ENCODE data around the gene BRCA1. TPM values are rescaled to one million over a fixed set of nuclear protein-coding genes. Genes with fewer than 3 reads are reported as not detected.

Gene BRCA1
- total RNA-seq, 1 experiment from 2014 or later = 67.1 TPM

- peaks cover 68% of the 10 kb centered on the region for H3K36me3 Mint-ChIP-seq (ENCODE audit: insufficient read depth, unreplicated experiment)
- CTCF ChIA-PET = interaction anchor here (0.7 to 2.4 kb wide), 6 partner anchors 11 to 1700 kb away, joined by 3 to 15 read pairs (median 5); partner anchors contain the start of genes IFI35 and RPL27
- peaks cover 33% of the 10 kb centered on the region for H3K4me1 Mint-ChIP-seq (ENCODE audit: low read depth, unreplicated experiment)
- H3K27ac Mint-ChIP-seq (ENCODE audit: unreplicated experiment) = peak within 1 kb of the TSS; percentile 71
- intact Hi-C loops (cut with micrococcal nuclease; ENCODE audit: unreplicated experiment) = loop anchor here (5.0 to 10.0 kb wide), 2 partner anchors 150 to 323 kb away; partner anchors contain the start of gene NBR1
- H3K4me3 Mint-ChIP-seq (ENCODE audit: low read depth, unreplicated experiment) = peak within 1 kb of the TSS; percentile 97
- H3K9me3 Mint-ChIP-seq (ENCODE audit: low read depth, unreplicated experiment) = no peaks in the 10 kb centered on the region
- peaks cover 18% of the 10 kb centered on the region for H3K27me3 Mint-ChIP-seq (ENCODE audit: unreplicated experiment)
- TF ChIP-seq CTCF (IDR thresholded peaks at IDR 0.05; ENCODE audit: unreplicated experiment) = no peak
- peak; percentile 88 for DNase-seq
- no TSS peak for BruUV-seq (replicated peaks)
These were observed 103.2 kb downstream of the BRCA1 start, which contains the start of gene VAT1 for GRCh38 chr17:43021741-43022512. Gene VAT1, minus strand, starts transcription at chr17:43022385. Its CDS starts 63 bp downstream, at chr17:43022322.

- CTCF ChIA-PET = interaction anchor here (0.5 to 2.4 kb wide), 10 partner anchors 10 to 172 kb away, joined by 3 to 15 read pairs (median 4); partner anchors contain the start of genes IFI35 and RPL27
- Mint-ChIP-seq H3K4me3 (ENCODE audit: low read depth, unreplicated experiment) (peak overlapping the region; percentile 97), H3K9me3 (ENCODE audit: low read depth, unreplicated experiment) (no peaks in the 10 kb centered on the region), H3K27ac (ENCODE audit: unreplicated experiment) (peak overlapping the region; percentile 71), H3K27me3 (ENCODE audit: unreplicated experiment) (peaks cover 18% of the 10 kb centered on the region), H3K4me1 (ENCODE audit: low read depth, unreplicated experiment) (peaks cover 33% of the 10 kb centered on the region), H3K36me3 (ENCODE audit: insufficient read depth, unreplicated experiment) (peaks cover 76% of the 10 kb centered on the region)
- peak; percentile 76 for DNase-seq
- no peak for TF ChIP-seq CTCF (IDR thresholded peaks at IDR 0.05; ENCODE audit: unreplicated experiment)
- TSS peak; percentile 18 for BruUV-seq (replicated peaks)
- intact Hi-C loops (cut with micrococcal nuclease; ENCODE audit: unreplicated experiment) = loop anchor here (5.0 to 10.0 kb wide), 2 partner anchors 151 to 324 kb away; partner anchors contain the start of gene NBR1
These were observed 104.1 kb downstream of the BRCA1 start for GRCh38 chr17:43020789-43021740.

GRCh38 chr17:43020030-43020621, 105.0 kb downstream of the BRCA1 start:
- Mint-ChIP-seq H3K27ac (ENCODE audit: unreplicated experiment) (peak overlapping the region; percentile 71), H3K27me3 (ENCODE audit: unreplicated experiment) (peaks cover 14% of the 10 kb centered on the region), H3K4me3 (ENCODE audit: low read depth, unreplicated experiment) (peak overlapping the region; percentile 97), H3K9me3 (ENCODE audit: low read depth, unreplicated experiment) (no peaks in the 10 kb centered on the region), H3K36me3 (ENCODE audit: insufficient read depth, unreplicated experiment) (peaks cover 77% of the 10 kb centered on the region), H3K4me1 (ENCODE audit: low read depth, unreplicated experiment) (peaks cover 33% of the 10 kb centered on the region)
- DNase-seq = no peak
- BruUV-seq (replicated peaks) = no TSS peak
- intact Hi-C loops (cut with micrococcal nuclease; ENCODE audit: unreplicated experiment) = loop anchor here (5.0 to 10.0 kb wide), 2 partner anchors 152 to 325 kb away; partner anchors contain the start of gene NBR1
- TF ChIP-seq CTCF (IDR thresholded peaks at IDR 0.05; ENCODE audit: unreplicated experiment) = no peak
- CTCF ChIA-PET = interaction anchor here (0.6 to 2.4 kb wide), 4 partner anchors 9 to 108 kb away, joined by 3 to 15 read pairs (median 7); partner anchors contain the start of gene RPL27

GRCh38 chr17:43019418-43019817, 105.7 kb downstream of the BRCA1 start:
- Mint-ChIP-seq H3K27ac (ENCODE audit: unreplicated experiment) (peak overlapping the region; percentile 71), H3K9me3 (ENCODE audit: low read depth, unreplicated experiment) (no peaks in the 10 kb centered on the region), H3K4me3 (ENCODE audit: low read depth, unreplicated experiment) (peak overlapping the region; percentile 97), H3K27me3 (ENCODE audit: unreplicated experiment) (peaks cover 7% of the 10 kb centered on the region), H3K4me1 (ENCODE audit: low read depth, unreplicated experiment) (peaks cover 28% of the 10 kb centered on the region), H3K36me3 (ENCODE audit: insufficient read depth, unreplicated experiment) (peaks cover 77% of the 10 kb centered on the region)
- DNase-seq = no peak
- BruUV-seq (replicated peaks) = no TSS peak
- CTCF ChIA-PET = no interaction called here
- TF ChIP-seq CTCF (IDR thresholded peaks at IDR 0.05; ENCODE audit: unreplicated experiment) = no peak
- intact Hi-C loops (cut with micrococcal nuclease; ENCODE audit: unreplicated experiment) = no loop called here
